ENCODE measurements around the gene TCHH.

TCHH gene

GRCh38 chr1:152078831-152079441 lies 36.3 kb downstream of the TCHH start:
- Histone ChIP-seq H3K9ac (ENCODE audit: low read length) (no peak overlapping the region), H2AFZ (ENCODE audit: low read depth, low read length, severe bottlenecking) (no peak overlapping the region), H3K9me3 (ENCODE audit: insufficient read depth, low read length) (no peaks in the 10 kb centered on the region), H3K36me3 (ENCODE audit: low read length) (no peaks in the 10 kb centered on the region), H3K27me3 (ENCODE audit: low read length) (no peaks in the 10 kb centered on the region; the same call in 1 of the 2 replicates), H3F3A (ENCODE audit: insufficient read depth) (no peaks in the 10 kb centered on the region), H3K79me2 (ENCODE audit: insufficient read depth, low read length) (no peaks in the 10 kb centered on the region), H3K4me2 (ENCODE audit: low read depth, low read length, poor library complexity, severe bottlenecking) (no peak overlapping the region), H3K9me2 (replicated peaks; ENCODE audit: insufficient read depth, low read length) (no peaks in the 10 kb centered on the region), H3K27ac (ENCODE audit: low read depth, low read length) (no peak overlapping the region), H3K4me3 (ENCODE audit: insufficient read depth, low read length, poor library complexity, severe bottlenecking) (no peak overlapping the region), H4K20me1 (ENCODE audit: low read depth, low read length) (no peaks in the 10 kb centered on the region)
- TF ChIP-seq, protein P1, sequence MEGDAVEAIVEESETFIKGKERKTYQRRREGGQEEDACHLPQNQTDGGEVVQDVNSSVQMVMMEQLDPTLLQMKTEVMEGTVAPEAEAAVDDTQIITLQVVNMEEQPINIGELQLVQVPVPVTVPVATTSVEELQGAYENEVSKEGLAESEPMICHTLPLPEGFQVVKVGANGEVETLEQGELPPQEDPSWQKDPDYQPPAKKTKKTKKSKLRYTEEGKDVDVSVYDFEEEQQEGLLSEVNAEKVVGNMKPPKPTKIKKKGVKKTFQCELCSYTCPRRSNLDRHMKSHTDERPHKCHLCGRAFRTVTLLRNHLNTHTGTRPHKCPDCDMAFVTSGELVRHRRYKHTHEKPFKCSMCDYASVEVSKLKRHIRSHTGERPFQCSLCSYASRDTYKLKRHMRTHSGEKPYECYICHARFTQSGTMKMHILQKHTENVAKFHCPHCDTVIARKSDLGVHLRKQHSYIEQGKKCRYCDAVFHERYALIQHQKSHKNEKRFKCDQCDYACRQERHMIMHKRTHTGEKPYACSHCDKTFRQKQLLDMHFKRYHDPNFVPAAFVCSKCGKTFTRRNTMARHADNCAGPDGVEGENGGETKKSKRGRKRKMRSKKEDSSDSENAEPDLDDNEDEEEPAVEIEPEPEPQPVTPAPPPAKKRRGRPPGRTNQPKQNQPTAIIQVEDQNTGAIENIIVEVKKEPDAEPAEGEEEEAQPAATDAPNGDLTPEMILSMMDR (IDR thresholded peaks at IDR 0.05; ENCODE audit: insufficient read depth, low read length, poor library complexity, severe bottlenecking) = no peak
- no peak for TF ChIP-seq EZH2phosphoT487 (conservative IDR thresholded peaks at IDR 0.05; ENCODE audit: low read length)

DNA sequence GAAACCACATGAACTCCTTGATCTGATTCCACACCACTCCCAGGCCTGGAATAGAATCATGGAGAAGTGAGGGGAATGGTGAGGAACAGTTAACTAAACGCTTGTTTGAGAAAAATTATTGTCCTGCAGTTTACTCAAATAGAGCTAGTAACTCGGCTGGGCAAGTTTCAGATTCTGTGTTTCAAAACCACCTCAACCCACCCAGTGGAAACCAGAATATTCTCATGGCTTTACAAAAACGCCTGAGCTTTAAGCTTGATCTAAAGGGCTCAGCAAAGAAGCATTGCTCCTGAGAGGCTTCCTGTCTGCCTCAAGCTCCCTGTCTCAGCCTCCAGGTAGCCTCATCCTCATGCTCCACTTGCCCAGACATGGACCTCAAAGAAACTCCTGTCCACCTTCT lies 42.9 kb downstream of the TCHH start:
- H3K9ac ChIP-seq (ENCODE audit: low read length) = no peak overlapping the region
- no peaks in the 10 kb centered on the region for H3K9me3 ChIP-seq (ENCODE audit: insufficient read depth, low read length)
- no peaks in the 10 kb centered on the region for H3K36me3 ChIP-seq (ENCODE audit: low read length)
- H4K20me1 ChIP-seq (ENCODE audit: low read depth, low read length) = no peaks in the 10 kb centered on the region
- no peaks in the 10 kb centered on the region for H3K79me2 ChIP-seq (ENCODE audit: insufficient read depth, low read length)
- no peaks in the 10 kb centered on the region for H3F3A ChIP-seq (ENCODE audit: insufficient read depth)
- no peak overlapping the region for H2AFZ ChIP-seq (ENCODE audit: low read depth, low read length, severe bottlenecking)
- H3K27ac ChIP-seq (ENCODE audit: low read depth, low read length) = no peak overlapping the region
- TF ChIP-seq, protein P1 (IDR thresholded peaks at IDR 0.05; ENCODE audit: insufficient read depth, low read length, poor library complexity, severe bottlenecking) = no peak
- TF ChIP-seq EZH2phosphoT487 (conservative IDR thresholded peaks at IDR 0.05; ENCODE audit: low read length) = no peak
- no peak overlapping the region for H3K4me2 ChIP-seq (ENCODE audit: low read depth, low read length, poor library complexity, severe bottlenecking)
- no peaks in the 10 kb centered on the region for H3K9me2 ChIP-seq (replicated peaks; ENCODE audit: insufficient read depth, low read length)
- no peak overlapping the region for H3K4me3 ChIP-seq (ENCODE audit: insufficient read depth, low read length, poor library complexity, severe bottlenecking)
- H3K27me3 ChIP-seq (ENCODE audit: low read length) = no peaks in the 10 kb centered on the region; the same call in 1 of the 2 replicates

DNA sequence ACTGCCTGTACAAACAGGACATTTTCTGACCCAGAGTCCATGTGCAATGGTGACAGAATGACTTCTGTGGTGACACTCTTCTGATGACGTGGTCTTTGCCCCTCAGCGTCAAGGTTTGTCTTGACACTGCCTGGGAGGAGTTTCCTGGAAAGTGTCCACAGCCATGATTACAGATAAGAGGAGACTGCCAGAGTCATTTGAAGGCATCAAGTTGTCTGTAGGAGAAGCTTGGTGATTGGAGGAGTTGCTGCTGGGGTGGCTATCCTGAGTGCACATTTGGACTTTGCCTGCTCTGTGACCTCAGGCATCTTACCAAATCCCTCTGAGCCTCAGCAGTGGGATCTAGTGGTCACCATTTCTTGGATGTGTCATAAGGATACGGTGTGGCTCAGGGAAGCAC lies 44.1 kb downstream of the TCHH start:
- Histone ChIP-seq H4K20me1 (ENCODE audit: low read depth, low read length) (no peaks in the 10 kb centered on the region), H3K27ac (ENCODE audit: low read depth, low read length) (no peak overlapping the region), H3F3A (ENCODE audit: insufficient read depth) (no peaks in the 10 kb centered on the region), H3K9ac (ENCODE audit: low read length) (no peak overlapping the region), H3K79me2 (ENCODE audit: insufficient read depth, low read length) (no peaks in the 10 kb centered on the region), H2AFZ (ENCODE audit: low read depth, low read length, severe bottlenecking) (no peak overlapping the region), H3K4me3 (ENCODE audit: insufficient read depth, low read length, poor library complexity, severe bottlenecking) (no peak overlapping the region), H3K9me2 (replicated peaks; ENCODE audit: insufficient read depth, low read length) (no peaks in the 10 kb centered on the region), H3K27me3 (ENCODE audit: low read length) (no peaks in the 10 kb centered on the region), H3K36me3 (ENCODE audit: low read length) (no peaks in the 10 kb centered on the region), H3K4me2 (ENCODE audit: low read depth, low read length, poor library complexity, severe bottlenecking) (no peak overlapping the region), H3K9me3 (ENCODE audit: insufficient read depth, low read length) (no peaks in the 10 kb centered on the region)
- TF ChIP-seq, protein P1 (IDR thresholded peaks at IDR 0.05; ENCODE audit: insufficient read depth, low read length, poor library complexity, severe bottlenecking) = no peak
- TF ChIP-seq EZH2phosphoT487 (conservative IDR thresholded peaks at IDR 0.05; ENCODE audit: low read length) = no peak
